Bronchial epithelial cell (primary cell): ENCODE data around the gene COMMD2. TPM values are rescaled to one million over a fixed set of nuclear protein-coding genes. Genes with fewer than 3 reads are reported as not detected.

Experiments
- DNase-seq: peaks from one replicate; pipeline ENCODE4 v3.0.0-alpha.2; 2010; ENCODE audit warnings: low read depth
- FAIRE-seq: peaks from 2 replicates; lab custom pipeline; 2011; peaks lifted over from hg19 to GRCh38; lab: Jason Lieb, UNC
- H3K27me3 ChIP-seq: 2 replicates; pipeline ENCODE4 v1.5.1; 2011; ENCODE audit warnings: low read length; ENCODE audit not compliant: control insufficient read depth, insufficient read depth
- H3K36me3 ChIP-seq: 2 replicates; pipeline ENCODE4 v1.5.1; 2011; ENCODE audit warnings: low read length; ENCODE audit not compliant: control insufficient read depth, insufficient read depth
- H3K4me3 ChIP-seq: 2 replicates; pipeline ENCODE4 v1.5.1; 2011; ENCODE audit warnings: mild to moderate bottlenecking, low read depth, low read length, control low read depth
- CTCF ChIP-seq: IDR thresholded peaks from 2 replicates; pipeline ENCODE4 v1.5.1; 2011; ENCODE audit warnings: mild to moderate bottlenecking, moderate library complexity, low read length, control low read depth, inconsistent platforms; ENCODE audit not compliant: insufficient read depth, severe bottlenecking
- total RNA-seq: library from RNA; depleted of rRNA; stranded (reverse); fragments of >200 nt; gene quantifications from 2 replicates; pipeline ENCODE4 v1.2.1, GENCODE V29; 2014

COMMD2 gene
- total RNA-seq, 1 donor from 2014 or later = 33.2 TPM

GRCh38 chr3:149792452-149793270, 40.4 kb upstream of the COMMD2 start, which contains the start of gene ANKUB1:
TSS of gene ANKUB1 (minus strand) at chr3:149792554. CDS start at chr3:149792366, 188 bp downstream.
- FAIRE-seq (no peak), DNase-seq (peak; percentile 86)
- Histone ChIP-seq H3K27me3 (no peaks in the 10 kb centered on the region), H3K36me3 (no peaks in the 10 kb centered on the region), H3K4me3 (peak within 1 kb of the TSS; percentile 7)
- no peak for TF ChIP-seq CTCF

GRCh38 chr3:149790698-149791097, 38.4 kb upstream of the COMMD2 start:
- no peak for TF ChIP-seq CTCF
- FAIRE-seq (no peak), DNase-seq (no peak)
- Histone ChIP-seq H3K4me3 (no peak overlapping the region), H3K27me3 (no peaks in the 10 kb centered on the region), H3K36me3 (no peaks in the 10 kb centered on the region)

- no peak overlapping the region for H3K4me3 ChIP-seq
- FAIRE-seq (no peak), DNase-seq (peak; percentile 83)
- no peaks in the 10 kb centered on the region for H3K36me3 ChIP-seq
- no peaks in the 10 kb centered on the region for H3K27me3 ChIP-seq
- TF ChIP-seq CTCF = no peak
Measured at GRCh38 chr3:149790268-149790667, 38.0 kb upstream of the COMMD2 start.

GRCh38 chr3:149784064-149784704, 31.9 kb upstream of the COMMD2 start:
- DNase-seq (no peak), FAIRE-seq (no peak)
- Histone ChIP-seq H3K4me3 (no peak overlapping the region), H3K36me3 (no peaks in the 10 kb centered on the region), H3K27me3 (no peaks in the 10 kb centered on the region)
- TF ChIP-seq CTCF = no peak

- TF ChIP-seq CTCF = no peak
- H3K27me3 ChIP-seq = no peaks in the 10 kb centered on the region
- FAIRE-seq (no peak), DNase-seq (peak; percentile 82)
- no peaks in the 10 kb centered on the region for H3K36me3 ChIP-seq
- no peak overlapping the region for H3K4me3 ChIP-seq
Measured at GRCh38 chr3:149783576-149783975, 31.3 kb upstream of the COMMD2 start.
